IPS DF 19.7 (cell line): Measurements from ENCODE around the gene OPRL1.

Experiments
- DNase-seq: peaks from one replicate; pipeline ENCODE4 v3.0.0-alpha.2; 2013; ENCODE audit warnings: low read depth, low spot score

Gene OPRL1

GRCh38 chr20:64080013-64080812 is at the start of gene OPRL1:
TSS of gene OPRL1 (plus strand) at chr20:64080082. CDS start at chr20:64092721, 12,639 bp downstream.
- no peak for DNase-seq

GRCh38 chr20:64030371-64031134 is 49.3 kb upstream of the OPRL1 start:
- no peak for DNase-seq

GRCh38 chr20:64031822-64032314 is 48.0 kb upstream of the OPRL1 start:
- no peak for DNase-seq

GRCh38 chr20:64032706-64033624 is 46.9 kb upstream of the OPRL1 start:
- DNase-seq: no peak

- DNase-seq: no peak
These were observed 45.8 kb upstream of the OPRL1 start for GRCh38 chr20:64033981-64034493.

GRCh38 chr20:64035066-64035932 is 44.6 kb upstream of the OPRL1 start:
- DNase-seq: no peak

- no peak for DNase-seq
These were observed 43.9 kb upstream of the OPRL1 start, which contains the start of gene C20orf204 for GRCh38 chr20:64035933-64036345. TSS of gene C20orf204 (plus strand) at chr20:64036182. CDS start at chr20:64036324, 142 bp downstream.

GRCh38 chr20:64036346-64037198 is 43.3 kb upstream of the OPRL1 start:
- no peak for DNase-seq

- DNase-seq: no peak
These were observed 42.7 kb upstream of the OPRL1 start for GRCh38 chr20:64037199-64037497.

GRCh38 chr20:64037498-64038213 is 42.2 kb upstream of the OPRL1 start:
- DNase-seq: no peak

GRCh38 chr20:64038224-64038564 is 41.7 kb upstream of the OPRL1 start:
- DNase-seq: no peak

- no peak for DNase-seq
These were observed 41.2 kb upstream of the OPRL1 start for GRCh38 chr20:64038565-64039292.

GRCh38 chr20:64039293-64040160 is 40.4 kb upstream of the OPRL1 start:
- no peak for DNase-seq

GRCh38 chr20:64040231-64041039 is 39.4 kb upstream of the OPRL1 start:
- DNase-seq: no peak

GRCh38 chr20:64041040-64041780 is 38.7 kb upstream of the OPRL1 start:
- no peak for DNase-seq

GRCh38 chr20:64041781-64042053 is 38.2 kb upstream of the OPRL1 start:
- no peak for DNase-seq
